Pancreas (tissue), 10 donors: ENCODE results near the gene HLA-DRA. TPM values are rescaled to one million over a fixed set of nuclear protein-coding genes. Genes with fewer than 3 reads are reported as not detected.

Experiments used
- ATAC-seq, 4 donors: fragments of 200-7000 bp; cut with Tn5 transposase; one replicate each; pipeline versions ENCODE4 v1.8.0 to v1.9.1; 2020; ENCODE audit warnings: mild to moderate bottlenecking in 4 of 4, moderate library complexity in 4 of 4
- DNase-seq, 6 donors: peaks; one replicate each; pipeline ENCODE4 v3.0.0-alpha.2; 2020
- FAIRE-seq: peaks from 2 replicates; lab custom pipeline; 2012; peaks lifted over from hg19 to GRCh38; lab: Jason Lieb, UNC
- H3K27ac ChIP-seq, 4 donors: fragments of 200-600 bp; sonication (generic); 1 replicate in 3 of 4; 2 replicates in 1 of 4; pipeline versions ENCODE4 v1.5.0 to v1.8.0; 2020
- H3K27me3 ChIP-seq, 4 donors: fragments of 200-600 bp; one replicate each; pipeline ENCODE4 v1.8.0; 2021
- H3K36me3 ChIP-seq, 3 donors: fragments of 200-600 bp; sonication (generic) in 1 of 3; one replicate each; pipeline versions ENCODE4 v1.5.0 to v1.8.0; 2020 to 2021
- H3K4me1 ChIP-seq, 3 donors: fragments of 200-600 bp; one replicate each; pipeline ENCODE4 v1.8.0; 2021
- H3K4me3 ChIP-seq, 4 donors: fragments of 200-600 bp; sonication (generic) in 2 of 4; one replicate each; pipeline versions ENCODE4 v1.5.0 to v1.8.0; 2020 to 2021
- H3K9me3 ChIP-seq, 4 donors: fragments of 200-600 bp; one replicate each; pipeline ENCODE4 v1.8.0; 2021
- CTCF ChIP-seq, 4 donors: fragments of 200-600 bp; sonication (generic) in 3 of 4; IDR thresholded peaks; one replicate each; pipeline versions ENCODE4 v1.5.0 to v1.8.0; 2021; ENCODE audit warnings: antibody characterized with exemption in 4 of 4
- WGBS, 2 donors: extraction: QIAGEN DNeasy Blood & Tissue Kit; methylation state at CpG; one replicate each; pipeline ENCODE4 v1.1.7; 2013; 5-methylcytosine and 5-hydroxymethylcytosine counted together
- intact Hi-C, 3 donors: fragments of 100-400 bp; cut with DNase I; formaldehyde crosslinking; loops; one replicate each; pipeline versions ENCODE4 v1.11.1 to v1.14.2; 2022
- polyA plus RNA-seq, 2 donors: library from polyadenylated mRNA; stranded (reverse); fragments of 200-250 nt; gene quantifications; one replicate each; pipeline ENCODE4 v1.2.3, GENCODE V29; 2013
- total RNA-seq, 6 donors: library from RNA; stranded (reverse); fragmentation: NEBNext Ultra II Directional in 4 of 6; extraction: Animal tissue kit (Norgen Biotek cat#: 25700) in 4 of 6; gene quantifications; one replicate each; pipeline versions ENCODE4 v1.2.1 to v1.2.4, GENCODE V29; 2021 to 2023
- donor health status: healthy with polysubstance abuse.
- donor health status: DM: no; HTN: no; CAD: no; lungs with moderate emphysema.
- donor health status: DM: no; HTN: no; CAD: no.
- donor health status: control.
- donor health status: control.
- donor health status: Bipolar disorder and iron deficiency.
- donor health status: DM: yes; HTN: yes; CAD: no.
- donor health status: DM: no; HTN: no; CAD: no.
- donor health status: DM: no; HTN: no; CAD: no.
- donor health status: DM: yes; HTN: yes; CAD: no.

Gene HLA-DRA
- total and polyA plus RNA-seq, 8 donors = 16.3 to 414 (median 28.2) TPM

GRCh38 chr6:32484614-32484998, 44.9 kb downstream of the HLA-DRA start:
- no peaks in the 10 kb centered on the region for H3K4me1 ChIP-seq
- ATAC-seq (no peak), DNase-seq (no peak), FAIRE-seq (no peak)
- H3K36me3 ChIP-seq = no peaks in the 10 kb centered on the region
- H3K27me3 ChIP-seq = no peaks in the 10 kb centered on the region
- intact Hi-C loops = no loop called here
- no peak overlapping the region for H3K27ac ChIP-seq
- TF ChIP-seq CTCF (IDR thresholded peaks at IDR 0.05) = no peak
- no peaks in the 10 kb centered on the region for H3K9me3 ChIP-seq
- WGBS, 2 donors = 47 to 53% methylated on average over 4 of the region's 4 CpGs
- H3K4me3 ChIP-seq = no peak overlapping the region

GRCh38 chr6:32488083-32488482, 48.4 kb downstream of the HLA-DRA start:
- intact Hi-C loops = no loop called here
- no peaks in the 10 kb centered on the region for H3K9me3 ChIP-seq
- no peak for FAIRE-seq
- WGBS, 2 donors = no CpG with 5 or more reads among the region's 1 CpG
- no peak overlapping the region for H3K4me3 ChIP-seq
- H3K27ac ChIP-seq = no peak overlapping the region
- H3K4me1 ChIP-seq = no peaks in the 10 kb centered on the region
- no peak for DNase-seq
- peak in 1 of 4 donors; percentile 27 for ATAC-seq
- H3K27me3 ChIP-seq = no peaks in the 10 kb centered on the region
- no peak for TF ChIP-seq CTCF (IDR thresholded peaks at IDR 0.05)
- no peaks in the 10 kb centered on the region for H3K36me3 ChIP-seq

- FAIRE-seq = no peak
- WGBS, 2 donors = 0% methylated on average over 1 of the region's 1 CpG
- no peaks in the 10 kb centered on the region for H3K4me1 ChIP-seq
- DNase-seq = no peak
- no peaks in the 10 kb centered on the region for H3K27me3 ChIP-seq
- no peak for ATAC-seq
- TF ChIP-seq CTCF (IDR thresholded peaks at IDR 0.05) = no peak
- H3K27ac ChIP-seq = no peak overlapping the region
- H3K9me3 ChIP-seq = no peaks in the 10 kb centered on the region
- intact Hi-C loops = no loop called here
- H3K36me3 ChIP-seq = no peaks in the 10 kb centered on the region
- H3K4me3 ChIP-seq = no peak overlapping the region
These were observed 52.0 kb downstream of the HLA-DRA start for GRCh38 chr6:32491700-32492099.

- Histone ChIP-seq H3K27ac (no peak overlapping the region), H3K36me3 (no peaks in the 10 kb centered on the region), H3K4me1 (no peaks in the 10 kb centered on the region), H3K4me3 (no peak overlapping the region), H3K27me3 (no peaks in the 10 kb centered on the region), H3K9me3 (no peaks in the 10 kb centered on the region)
- DNase-seq (no peak), FAIRE-seq (no peak), ATAC-seq (no peak)
- intact Hi-C loops = no loop called here
- no peak for TF ChIP-seq CTCF (IDR thresholded peaks at IDR 0.05)
These were observed 52.7 kb downstream of the HLA-DRA start for GRCh38 chr6:32492351-32492750.

Other genes with a start within 250 kb of the HLA-DRA start
- 10 to 100 TPM; 20.4 to 45.7 (median 26.1) TPM for gene PBX2, start 249.7 kb upstream of the HLA-DRA start, total RNA-seq
- 10 to 100 TPM; 45.9 to 56.3 TPM for gene PBX2, start 249.7 kb upstream of the HLA-DRA start, polyA plus RNA-seq
- 10 to 100 TPM in 1 of 6 donors, 1 to 10 TPM in 3, under 1 TPM in 2; 0.59 to 10.1 (median 2.9) TPM for gene GPSM3, start 247.2 kb upstream of the HLA-DRA start, total RNA-seq
- gene GPSM3, start 247.2 kb upstream of the HLA-DRA start, polyA plus RNA-seq = 1 to 10 TPM; 5.2 to 5.4 TPM
- 1 to 10 TPM; 3.1 to 7.1 (median 4.7) TPM for gene NOTCH4, start 215.8 kb upstream of the HLA-DRA start, total RNA-seq
- 10 to 100 TPM; 27.4 to 45.2 TPM for gene NOTCH4, start 215.8 kb upstream of the HLA-DRA start, polyA plus RNA-seq
- gene TSBP1, start 68.0 kb upstream of the HLA-DRA start, total RNA-seq = not detected
- gene TSBP1, start 68.0 kb upstream of the HLA-DRA start, polyA plus RNA-seq = not detected
- not detected for gene BTNL2, start 32.7 kb upstream of the HLA-DRA start, total RNA-seq
- gene BTNL2, start 32.7 kb upstream of the HLA-DRA start, polyA plus RNA-seq = not detected
- 10 to 100 TPM in 2 of 6 donors, 1 to 10 TPM in 3, under 1 TPM in 1; 0.38 to 42.9 (median 8.2) TPM for gene HLA-DRB5, start 90.4 kb downstream of the HLA-DRA start, total RNA-seq
- not detected for gene HLA-DRB5, start 90.4 kb downstream of the HLA-DRA start, polyA plus RNA-seq
- gene HLA-DRB1, start 150.0 kb downstream of the HLA-DRA start, total RNA-seq = 100 to 1,000 TPM in 1 of 6 donors, 10 to 100 TPM in 4, 1 to 10 TPM in 1; 9.3 to 165 (median 23.5) TPM
- gene HLA-DRB1, start 150.0 kb downstream of the HLA-DRA start, polyA plus RNA-seq = 10 to 100 TPM in 1 of 2 donors, 1 to 10 TPM in 1; 9.8 to 20.2 TPM
- 10 to 100 TPM in 2 of 6 donors, 1 to 10 TPM in 4; 1.1 to 66.1 (median 5.0) TPM for gene HLA-DQA1, start 197.5 kb downstream of the HLA-DRA start, total RNA-seq
- gene HLA-DQA1, start 197.5 kb downstream of the HLA-DRA start, polyA plus RNA-seq = 1 to 10 TPM; 1.2 to 4.5 TPM
- 10 to 100 TPM in 1 of 6 donors, 1 to 10 TPM in 4, under 1 TPM in 1; 0.63 to 17.6 (median 3.3) TPM for gene HLA-DQB1, start 226.8 kb downstream of the HLA-DRA start, total RNA-seq
- 10 to 100 TPM; 22.8 to 24.7 TPM for gene HLA-DQB1, start 226.8 kb downstream of the HLA-DRA start, polyA plus RNA-seq